ENCODE data around the gene BRF1.

DNA sequence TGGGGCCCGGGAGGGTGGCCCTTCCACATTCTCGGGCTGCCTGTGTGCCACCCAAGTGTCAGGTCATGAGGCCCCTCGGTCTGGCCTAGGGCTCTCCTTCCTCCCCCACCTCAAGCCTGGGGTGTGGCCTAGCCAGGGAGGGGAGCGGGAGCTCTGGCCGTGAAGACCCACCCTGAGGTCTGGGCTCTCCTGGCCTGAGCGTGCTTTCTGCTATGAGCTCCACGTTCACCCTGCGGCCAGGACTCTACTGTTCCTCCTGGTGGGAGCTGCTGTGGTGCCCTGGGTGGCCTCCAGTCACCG is 25.7 kb upstream of the BRF1 start:
- TF ChIP-seq GATA2 (IDR thresholded peaks at IDR 0.05; ENCODE audit: low read depth, low read length) (no peak), GATA3 (IDR thresholded peaks at IDR 0.05; ENCODE audit: low read depth, low read length) (no peak)

Data from SH-SY5Y (cell line).